Astrocyte of the cerebellum (primary cell): ENCODE results near the gene NFKB1.
"Not testable (repeated sequence)": the region's sequence is repeated elsewhere in the genome, so short reads cannot be mapped to it uniquely, and the experiment has no call there.

ENCODE experiments used
- DNase-seq: peaks from one replicate; pipeline ENCODE4 v3.0.0-alpha.2; 2011; ENCODE audit warnings: low read depth
- H3K4me3 ChIP-seq: 2 replicates; pipeline ENCODE4 v1.5.1; 2011; ENCODE audit warnings: mild to moderate bottlenecking, low read depth, low read length, moderate library complexity
- in situ Hi-C: cut with HindIII; loops from 2 replicates; pipeline ENCODE4 v1.10.0; 2017; ENCODE audit warnings: low sequenced_read_pairs
- TF ChIP-seq, protein P1 (sequence below): IDR thresholded peaks from 2 replicates; pipeline ENCODE4 v1.5.1; 2012; ENCODE audit warnings: low read length, low read depth, moderate library complexity, mild to moderate bottlenecking; ENCODE audit errors: missing control alignments

The NFKB1 gene

DNA sequence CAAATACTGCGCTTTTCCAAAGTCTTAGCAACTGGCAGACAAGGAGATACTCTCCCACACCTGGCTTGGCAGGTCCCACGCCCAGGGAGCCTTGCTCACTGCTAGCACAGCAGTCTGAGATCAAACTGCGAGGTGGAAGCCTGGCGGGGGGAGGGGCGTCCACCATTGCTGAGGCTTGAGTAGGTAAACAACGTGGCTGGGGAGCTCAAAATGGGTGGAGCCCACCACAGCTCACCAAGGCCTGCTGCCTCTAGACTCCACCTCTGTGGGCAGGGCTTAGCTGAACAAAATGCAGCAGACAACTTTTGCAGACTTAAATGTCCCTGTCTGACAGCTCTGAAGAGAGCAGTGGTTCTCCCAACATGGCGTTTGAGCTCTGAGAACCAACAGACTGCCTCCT is 23.0 kb upstream of the NFKB1 start:
- H3K4me3 ChIP-seq = no peak overlapping the region
- TF ChIP-seq, protein P1, sequence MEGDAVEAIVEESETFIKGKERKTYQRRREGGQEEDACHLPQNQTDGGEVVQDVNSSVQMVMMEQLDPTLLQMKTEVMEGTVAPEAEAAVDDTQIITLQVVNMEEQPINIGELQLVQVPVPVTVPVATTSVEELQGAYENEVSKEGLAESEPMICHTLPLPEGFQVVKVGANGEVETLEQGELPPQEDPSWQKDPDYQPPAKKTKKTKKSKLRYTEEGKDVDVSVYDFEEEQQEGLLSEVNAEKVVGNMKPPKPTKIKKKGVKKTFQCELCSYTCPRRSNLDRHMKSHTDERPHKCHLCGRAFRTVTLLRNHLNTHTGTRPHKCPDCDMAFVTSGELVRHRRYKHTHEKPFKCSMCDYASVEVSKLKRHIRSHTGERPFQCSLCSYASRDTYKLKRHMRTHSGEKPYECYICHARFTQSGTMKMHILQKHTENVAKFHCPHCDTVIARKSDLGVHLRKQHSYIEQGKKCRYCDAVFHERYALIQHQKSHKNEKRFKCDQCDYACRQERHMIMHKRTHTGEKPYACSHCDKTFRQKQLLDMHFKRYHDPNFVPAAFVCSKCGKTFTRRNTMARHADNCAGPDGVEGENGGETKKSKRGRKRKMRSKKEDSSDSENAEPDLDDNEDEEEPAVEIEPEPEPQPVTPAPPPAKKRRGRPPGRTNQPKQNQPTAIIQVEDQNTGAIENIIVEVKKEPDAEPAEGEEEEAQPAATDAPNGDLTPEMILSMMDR = no peak
- in situ Hi-C loops = no loop called here
- no peak for DNase-seq

- DNase-seq, H3K4me3 ChIP-seq, in situ Hi-C loops: not testable (repeated sequence)
Measured at GRCh38 chr4:102479832-102480231, 21.3 kb upstream of the NFKB1 start.

GRCh38 chr4:102483120-102483519 is 18.0 kb upstream of the NFKB1 start:
- no peak overlapping the region for H3K4me3 ChIP-seq
- in situ Hi-C loops = no loop called here
- TF ChIP-seq, protein P1 = no peak
- DNase-seq = no peak

DNA sequence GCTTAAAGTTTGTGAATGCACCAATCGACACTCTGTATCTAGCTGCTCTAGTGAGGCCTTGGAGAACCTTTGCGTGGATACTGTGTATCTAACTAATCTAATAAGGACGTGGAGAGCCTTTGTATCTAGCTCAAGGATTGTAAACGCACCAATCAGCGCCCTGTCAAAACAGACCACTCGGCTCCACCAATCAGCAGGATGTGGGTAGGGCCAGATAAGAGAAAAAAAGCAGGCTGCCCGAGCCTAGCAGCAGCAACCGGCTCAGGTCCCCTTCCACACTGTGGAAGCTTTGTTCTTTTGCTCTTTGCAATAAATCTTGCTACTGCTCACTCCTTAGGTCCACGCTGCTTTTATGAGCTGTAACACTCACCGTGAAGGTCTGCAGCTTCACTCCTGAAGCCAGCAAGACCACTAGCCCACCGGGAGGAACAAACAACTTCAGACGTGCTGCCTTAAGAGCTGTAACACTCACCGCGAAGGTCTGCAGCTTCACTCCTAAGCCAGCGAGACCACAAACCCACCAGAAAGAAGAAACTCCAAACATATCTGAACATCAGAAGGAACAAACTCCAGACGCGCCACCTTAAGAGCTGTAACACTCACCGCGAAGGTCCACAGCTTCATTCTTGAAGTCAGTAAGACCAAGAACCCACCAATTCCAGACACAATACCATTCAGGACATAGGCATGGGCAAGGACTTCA is 17.0 kb upstream of the NFKB1 start:
- DNase-seq, in situ Hi-C loops, H3K4me3 ChIP-seq: not testable (repeated sequence)

DNA sequence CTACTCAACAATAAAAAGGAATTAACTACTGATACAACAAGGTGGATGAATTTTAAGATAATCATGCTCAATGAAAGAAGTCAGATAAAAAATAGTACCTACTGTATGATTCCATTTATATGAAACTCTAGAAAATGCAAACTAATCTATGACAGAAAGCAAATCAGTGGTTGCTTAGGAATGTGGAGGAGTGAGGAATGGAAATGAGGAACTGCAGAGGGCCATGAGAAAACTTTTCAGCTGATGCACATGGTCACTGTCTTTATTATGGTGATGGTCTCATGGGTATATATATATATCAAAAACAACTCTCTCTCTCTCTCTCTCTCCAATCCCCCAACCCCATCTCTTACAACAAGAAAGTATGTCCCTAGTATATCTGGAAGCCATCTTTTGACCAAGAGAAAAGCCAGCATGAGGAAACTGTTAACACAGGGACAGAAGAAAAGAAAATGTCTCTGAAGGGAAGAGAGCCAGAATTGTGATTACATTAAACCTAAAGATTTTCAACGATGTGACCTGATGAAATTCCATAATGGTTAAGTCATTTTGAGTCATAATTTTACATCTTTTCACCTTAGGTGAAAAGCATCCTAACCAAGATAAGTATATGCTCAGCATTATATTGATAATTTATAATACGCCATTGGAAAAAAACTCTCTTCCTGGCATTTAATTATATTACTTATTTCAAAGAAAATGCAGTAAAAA is 8.5 kb upstream of the NFKB1 start:
- in situ Hi-C loops = no loop called here
- H3K4me3 ChIP-seq = no peak overlapping the region
- DNase-seq = no peak
- TF ChIP-seq, protein P1 = no peak

DNA sequence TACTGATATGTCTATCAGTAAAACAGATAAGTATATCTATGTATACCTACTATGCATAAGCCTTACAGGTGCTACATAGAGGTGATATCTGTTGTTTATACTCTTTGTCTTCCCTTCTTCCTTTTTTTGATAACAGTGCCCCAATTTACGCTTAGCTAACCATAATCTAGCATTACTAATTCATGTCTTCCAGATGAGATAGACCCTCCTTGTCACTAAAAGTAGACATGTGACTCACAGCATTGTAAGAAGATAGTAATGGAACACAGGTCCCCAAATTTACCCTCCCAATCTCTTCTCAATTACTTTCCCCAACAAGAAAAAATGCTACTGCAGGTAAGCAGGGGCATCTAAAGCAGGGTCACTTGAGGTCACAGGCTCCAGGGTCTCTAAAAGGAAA is 7.9 kb upstream of the NFKB1 start:
- in situ Hi-C loops = no loop called here
- no peak overlapping the region for H3K4me3 ChIP-seq
- DNase-seq = no peak
- TF ChIP-seq, protein P1 = no peak

GRCh38 chr4:102493794-102494193 is 7.4 kb upstream of the NFKB1 start:
- no peak for DNase-seq
- TF ChIP-seq, protein P1 = no peak
- in situ Hi-C loops = no loop called here
- no peak overlapping the region for H3K4me3 ChIP-seq
